Measurements from ENCODE around the gene RB1.

DNA sequence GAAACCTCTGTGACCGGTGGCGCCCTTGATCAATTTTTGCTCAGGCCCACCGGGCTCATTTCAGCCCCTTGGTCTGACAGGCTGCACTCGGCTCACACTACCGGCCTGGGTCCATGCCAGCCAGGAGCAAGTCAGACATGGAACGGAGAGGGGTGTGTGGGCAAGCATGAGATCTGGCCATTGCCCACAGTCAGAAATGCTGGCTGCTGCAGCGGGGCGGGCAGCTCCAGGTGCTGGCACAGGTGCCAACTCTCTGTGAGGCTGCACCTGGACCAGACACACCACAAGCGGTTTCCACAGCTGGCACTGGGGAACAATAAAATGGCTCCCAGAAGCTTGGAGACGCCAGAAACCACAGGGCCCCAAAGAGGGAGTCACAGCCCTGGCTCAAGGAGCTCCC is 153.0 kb downstream of the RB1 start:
- TF ChIP-seq, protein P1, sequence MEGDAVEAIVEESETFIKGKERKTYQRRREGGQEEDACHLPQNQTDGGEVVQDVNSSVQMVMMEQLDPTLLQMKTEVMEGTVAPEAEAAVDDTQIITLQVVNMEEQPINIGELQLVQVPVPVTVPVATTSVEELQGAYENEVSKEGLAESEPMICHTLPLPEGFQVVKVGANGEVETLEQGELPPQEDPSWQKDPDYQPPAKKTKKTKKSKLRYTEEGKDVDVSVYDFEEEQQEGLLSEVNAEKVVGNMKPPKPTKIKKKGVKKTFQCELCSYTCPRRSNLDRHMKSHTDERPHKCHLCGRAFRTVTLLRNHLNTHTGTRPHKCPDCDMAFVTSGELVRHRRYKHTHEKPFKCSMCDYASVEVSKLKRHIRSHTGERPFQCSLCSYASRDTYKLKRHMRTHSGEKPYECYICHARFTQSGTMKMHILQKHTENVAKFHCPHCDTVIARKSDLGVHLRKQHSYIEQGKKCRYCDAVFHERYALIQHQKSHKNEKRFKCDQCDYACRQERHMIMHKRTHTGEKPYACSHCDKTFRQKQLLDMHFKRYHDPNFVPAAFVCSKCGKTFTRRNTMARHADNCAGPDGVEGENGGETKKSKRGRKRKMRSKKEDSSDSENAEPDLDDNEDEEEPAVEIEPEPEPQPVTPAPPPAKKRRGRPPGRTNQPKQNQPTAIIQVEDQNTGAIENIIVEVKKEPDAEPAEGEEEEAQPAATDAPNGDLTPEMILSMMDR (IDR thresholded peaks at IDR 0.05), result no peak
- TF ChIP-seq EZH2 (IDR thresholded peaks at IDR 0.05; ENCODE audit: borderline replicate concordance, insufficient read depth, low read depth, low read length, poor library complexity, severe bottlenecking), result no peak

Measured in B cell (primary cell).